Hippocampal formation (tissue), 2 donors: ENCODE data around the gene GRWD1.
A peak's percentile ranks its signal among the peaks of the same experiment; 100 is the strongest.

ENCODE experiments used
- DNase-seq, 2 donors: peaks; one replicate each; lab custom pipeline; 2025; lab: John Stamatoyannopoulos, UW

Gene GRWD1

DNA sequence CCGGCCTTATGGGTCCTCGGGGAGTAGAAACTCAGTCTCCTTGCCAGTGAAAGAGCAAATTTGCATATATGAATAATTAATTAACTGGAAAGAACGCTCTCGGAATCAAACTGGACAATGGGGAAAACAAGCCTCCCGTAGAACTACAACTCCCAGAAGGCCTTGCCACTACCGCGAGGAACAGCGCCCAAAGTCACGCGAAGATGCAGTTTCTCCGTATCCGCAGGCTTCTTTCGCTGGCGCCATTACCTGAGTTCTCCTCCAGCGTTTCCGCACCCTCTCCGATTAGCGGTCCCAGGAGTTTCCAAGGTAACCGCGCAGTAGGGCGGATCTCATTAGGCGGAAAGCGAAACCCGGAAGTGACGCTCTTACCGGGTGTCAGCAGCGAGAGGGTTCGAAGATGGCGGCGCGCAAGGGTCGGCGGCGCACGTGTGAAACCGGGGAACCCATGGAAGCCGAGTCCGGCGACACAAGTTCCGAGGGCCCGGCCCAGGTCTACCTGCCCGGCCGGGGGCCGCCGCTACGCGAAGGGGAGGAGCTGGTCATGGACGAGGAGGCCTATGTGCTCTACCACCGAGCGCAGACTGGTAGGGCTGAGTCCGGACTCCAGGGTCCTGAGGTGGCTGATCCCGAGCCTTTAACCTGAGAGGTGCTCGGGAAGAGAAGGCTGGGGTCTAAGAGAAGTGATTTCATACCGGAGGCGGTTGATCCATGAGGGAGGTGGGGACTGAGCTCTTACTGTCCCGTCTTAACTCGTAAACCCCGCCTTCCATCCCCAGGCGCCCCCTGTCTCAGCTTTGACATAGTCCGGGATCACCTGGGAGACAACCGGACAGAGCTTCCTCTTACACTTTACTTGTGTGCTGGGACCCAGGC is at the start of gene GRWD1:
GRWD1 (plus strand) TSS at position 378 of the 876 bp plus-strand sequence; CDS start at position 401, 23 bp downstream.
- DNase-seq = peak; percentile 83 to 99

DNA sequence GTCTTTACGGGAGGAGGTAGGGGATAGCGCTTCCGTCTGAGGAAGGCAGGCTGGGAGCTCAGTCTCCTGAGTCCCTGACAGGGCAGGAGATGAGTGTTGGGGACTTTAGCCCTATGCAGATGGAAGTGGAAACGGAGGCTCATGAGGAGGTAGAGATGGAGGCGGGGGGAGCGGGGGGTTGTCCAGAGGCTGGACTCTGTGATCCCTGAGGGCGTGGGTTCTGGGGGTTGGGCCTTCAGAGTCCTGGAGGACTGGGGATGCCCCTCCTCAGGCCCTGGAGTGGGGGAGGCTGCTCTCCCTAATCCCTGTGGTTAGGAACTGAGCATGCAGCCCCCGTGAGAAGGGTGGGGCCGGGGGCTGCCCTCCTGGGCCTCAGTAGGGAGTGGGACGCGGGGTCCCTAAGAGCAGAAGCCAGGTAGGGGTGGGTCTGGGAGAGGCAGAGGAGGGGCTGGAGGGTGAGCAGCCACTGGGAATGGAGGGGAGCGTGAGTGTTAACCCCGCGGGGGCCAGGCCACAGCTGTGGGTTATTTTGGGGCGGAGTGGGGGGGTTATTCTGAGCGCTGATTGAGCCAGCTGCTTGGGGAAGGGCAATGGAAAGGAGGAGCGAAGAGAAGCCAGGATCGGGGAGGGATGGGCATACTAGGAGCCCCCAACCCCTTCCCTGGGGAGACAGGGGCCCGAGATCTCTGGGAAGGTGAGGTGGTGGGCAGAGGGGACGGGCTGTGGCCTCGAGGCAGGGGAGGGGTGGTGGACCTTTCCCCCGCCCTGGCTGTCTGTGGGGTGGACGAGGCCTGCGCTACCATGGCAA is 49.6 kb upstream of the GRWD1 start:
- DNase-seq = no peak

DNA sequence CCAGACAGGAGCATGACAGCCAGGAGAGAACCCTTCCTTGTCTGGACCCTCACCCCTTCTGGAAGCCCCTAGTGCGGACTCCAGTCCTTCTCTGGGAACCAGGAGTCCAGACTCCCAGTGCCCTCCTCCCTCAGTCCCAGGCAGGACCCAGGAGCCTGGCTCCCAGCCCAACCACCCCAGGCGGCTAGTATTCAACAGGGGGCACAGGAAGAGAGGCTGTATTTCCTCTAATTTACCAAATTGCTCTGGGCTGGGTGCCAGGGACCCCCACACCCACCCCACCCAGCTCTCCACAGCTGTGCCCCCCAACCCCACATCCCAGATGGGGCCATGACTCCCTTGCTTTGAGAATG is 49.0 kb upstream of the GRWD1 start:
- no peak for DNase-seq

DNA sequence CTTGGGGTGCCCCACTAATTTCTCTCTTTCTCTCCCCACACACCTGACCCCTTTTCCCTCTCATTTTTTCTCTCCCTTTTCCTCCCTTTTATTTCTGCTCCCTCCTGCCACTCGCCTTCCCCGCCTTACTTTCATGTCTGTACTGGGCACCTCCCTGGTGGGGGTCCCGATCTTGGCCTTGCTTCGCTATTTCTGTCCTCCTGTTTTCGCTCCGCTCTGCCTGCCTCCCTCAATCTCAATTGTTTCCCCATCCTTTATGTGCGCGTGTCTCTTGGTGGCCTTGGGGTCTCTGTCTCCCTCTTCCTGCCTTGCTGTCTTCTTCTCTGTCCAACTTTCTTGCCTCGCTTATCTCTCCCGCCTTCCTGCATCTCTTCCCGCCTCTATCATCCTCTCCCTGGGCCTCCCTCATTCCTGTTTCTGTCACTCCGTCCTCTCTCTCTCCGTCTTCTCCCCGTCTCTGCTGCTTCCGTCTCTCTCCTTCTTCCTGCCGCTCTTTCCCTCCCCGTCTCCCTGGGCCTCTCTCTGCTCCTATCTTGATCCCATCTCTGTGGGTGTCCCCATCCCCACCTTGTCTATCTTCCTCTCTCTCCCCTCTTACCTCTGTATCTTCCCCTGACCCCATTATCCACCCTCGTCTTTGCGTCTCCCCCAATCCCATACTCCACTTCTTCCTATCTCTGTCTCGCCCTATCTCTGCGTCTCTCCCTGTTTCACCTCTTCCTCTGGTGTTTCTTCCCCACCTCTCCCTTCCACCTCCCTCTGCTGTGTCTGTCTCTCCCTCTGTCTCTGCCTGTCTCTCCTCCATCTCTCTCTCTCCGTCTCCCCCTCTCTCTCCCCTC is 48.3 kb upstream of the GRWD1 start:
- DNase-seq = no peak

DNA sequence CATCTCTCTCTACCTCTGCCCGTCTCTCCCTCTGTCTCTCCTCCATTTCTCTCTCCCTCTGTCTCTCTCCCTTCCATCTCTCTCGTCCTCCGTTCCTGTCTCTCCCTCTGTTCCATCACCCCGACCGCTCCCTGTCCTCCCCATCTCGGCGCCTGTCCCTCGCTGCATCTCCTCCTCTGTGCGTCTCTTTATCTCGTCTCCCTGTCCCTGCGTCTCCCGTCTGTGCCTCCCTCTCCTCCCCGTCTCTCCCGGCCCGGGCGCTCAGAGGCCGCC is 47.7 kb upstream of the GRWD1 start:
- DNase-seq = no peak

DNA sequence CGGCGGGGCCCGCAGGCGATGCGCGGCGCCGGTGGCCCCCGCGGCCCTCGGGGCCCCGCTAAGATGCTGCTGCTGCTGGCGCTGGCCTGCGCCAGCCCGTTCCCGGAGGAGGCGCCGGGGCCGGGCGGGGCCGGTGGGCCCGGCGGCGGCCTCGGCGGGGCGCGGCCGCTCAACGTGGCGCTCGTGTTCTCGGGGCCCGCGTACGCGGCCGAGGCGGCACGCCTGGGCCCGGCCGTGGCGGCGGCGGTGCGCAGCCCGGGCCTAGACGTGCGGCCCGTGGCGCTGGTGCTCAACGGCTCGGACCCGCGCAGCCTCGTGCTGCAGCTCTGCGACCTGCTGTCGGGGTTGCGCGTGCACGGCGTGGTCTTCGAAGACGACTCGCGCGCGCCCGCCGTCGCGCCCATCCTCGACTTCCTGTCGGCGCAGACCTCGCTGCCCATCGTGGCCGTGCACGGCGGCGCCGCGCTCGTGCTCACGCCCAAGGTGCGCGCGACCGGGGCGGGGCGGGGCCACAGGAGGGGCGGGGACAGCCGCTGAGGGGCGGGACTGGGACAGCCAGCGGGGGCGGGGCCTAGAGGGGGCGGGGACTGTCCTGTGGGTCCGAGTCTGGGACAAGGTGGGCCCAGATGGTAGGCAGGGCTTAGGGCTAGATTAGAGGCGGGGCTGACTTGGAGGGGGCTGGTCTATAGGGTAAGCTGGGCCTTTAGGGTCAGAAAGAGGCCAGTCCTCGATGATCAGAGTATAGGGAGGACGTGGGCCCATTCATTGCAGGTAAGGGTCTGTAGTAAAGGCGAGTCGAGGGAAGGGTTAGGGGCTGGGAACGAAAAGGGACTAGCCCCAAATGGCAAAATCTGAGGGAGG is 47.2 kb upstream of the GRWD1 start:
- DNase-seq = no peak

DNA sequence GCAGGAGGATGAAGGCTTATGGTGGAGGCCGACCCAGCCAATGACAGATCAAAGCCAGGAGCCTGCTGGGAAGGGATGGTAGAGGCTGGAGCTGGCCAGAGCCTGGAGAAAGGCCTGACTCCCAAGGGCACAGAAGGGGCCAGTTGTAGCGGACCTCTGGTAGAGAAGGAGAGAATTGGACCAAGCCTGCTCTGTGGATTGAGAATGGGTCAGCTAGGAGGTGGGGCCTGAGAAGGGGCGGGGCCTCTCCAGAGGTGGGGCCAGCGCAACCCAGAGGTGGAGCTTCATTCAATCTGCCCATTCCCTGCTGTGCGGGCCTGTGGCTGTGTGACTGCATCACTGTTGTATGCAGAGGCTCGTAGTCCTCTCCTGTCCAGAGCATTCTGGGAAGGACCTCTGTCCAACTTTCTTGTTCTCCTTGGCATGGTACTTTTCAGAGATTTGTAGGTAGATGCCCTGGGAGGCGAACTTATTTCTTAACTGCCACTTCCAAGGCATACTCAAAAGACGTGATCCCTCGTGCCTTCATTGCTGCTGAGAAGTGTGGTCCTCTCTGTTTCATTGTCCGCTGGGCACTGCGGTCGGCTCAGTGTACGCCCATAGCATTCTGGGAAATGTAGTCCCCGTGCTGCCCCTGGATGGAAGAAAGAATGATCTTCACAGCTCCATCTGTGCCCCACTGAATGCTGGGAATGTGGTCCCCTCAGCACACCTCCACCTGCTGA is 45.6 kb upstream of the GRWD1 start:
- DNase-seq = no peak

DNA sequence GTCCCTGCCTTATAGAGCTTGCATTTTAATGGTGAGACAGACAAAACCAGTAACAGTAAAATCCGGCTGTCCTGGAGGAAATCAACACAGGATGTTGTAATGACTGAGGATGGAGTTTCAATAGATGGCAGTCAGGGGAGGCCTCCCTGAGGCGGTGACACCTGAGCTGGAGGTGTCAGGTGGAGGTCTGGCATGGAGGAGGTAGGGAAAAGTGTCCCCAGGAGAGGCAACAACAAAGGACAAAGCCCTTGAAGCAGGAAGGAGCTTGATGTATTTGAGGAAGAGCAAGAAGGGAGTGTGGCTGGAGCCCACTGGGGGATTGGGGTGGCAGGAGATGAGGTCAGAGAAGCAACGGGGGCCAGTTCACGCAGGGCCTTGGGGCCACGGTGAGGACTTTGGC is 44.5 kb upstream of the GRWD1 start:
- DNase-seq = no peak

DNA sequence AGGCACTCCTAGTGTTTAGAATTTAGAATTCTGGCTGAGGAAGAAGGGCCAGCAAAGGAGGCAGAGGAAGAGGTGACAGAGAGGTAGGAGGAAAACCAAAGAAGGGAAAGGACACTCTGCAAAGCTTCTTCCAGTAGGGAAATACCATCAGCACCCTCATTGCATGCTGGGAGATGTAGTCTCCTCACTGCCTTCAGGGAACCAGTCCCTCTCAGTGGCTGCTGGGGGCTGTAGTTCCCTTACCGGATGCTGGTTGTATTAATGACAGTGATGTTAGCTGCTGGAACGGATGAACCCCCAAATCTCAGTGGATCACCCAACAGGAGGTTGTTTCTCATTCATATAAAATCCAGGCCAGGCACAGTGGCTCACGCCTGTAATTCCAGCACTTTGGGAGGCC is 42.2 kb upstream of the GRWD1 start:
- peak in 1 of 2 donors; percentile 27 for DNase-seq

DNA sequence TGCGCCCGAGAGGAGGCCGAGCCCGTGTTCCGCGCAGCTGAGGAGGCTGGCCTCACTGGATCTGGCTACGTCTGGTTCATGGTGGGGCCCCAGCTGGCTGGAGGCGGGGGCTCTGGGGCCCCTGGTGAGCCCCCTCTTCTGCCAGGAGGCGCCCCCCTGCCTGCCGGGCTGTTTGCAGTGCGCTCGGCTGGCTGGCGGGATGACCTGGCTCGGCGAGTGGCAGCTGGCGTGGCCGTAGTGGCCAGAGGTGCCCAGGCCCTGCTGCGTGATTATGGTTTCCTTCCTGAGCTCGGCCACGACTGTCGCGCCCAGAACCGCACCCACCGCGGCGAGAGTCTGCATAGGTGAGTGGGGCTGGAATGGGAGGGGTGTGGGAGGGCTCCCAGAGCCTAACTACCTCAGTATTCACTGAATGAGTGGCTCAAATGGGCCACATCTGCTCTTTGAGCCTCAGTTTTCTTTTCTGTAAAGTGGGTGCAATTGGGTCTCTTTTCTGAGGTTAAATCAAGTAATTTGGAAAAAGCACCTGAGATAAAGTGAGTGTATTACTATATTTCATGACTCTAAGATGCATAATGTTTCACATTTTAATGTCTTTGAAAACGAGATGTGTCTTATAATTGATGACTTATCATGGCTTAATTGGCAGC is 40.6 kb upstream of the GRWD1 start:
- DNase-seq = no peak

DNA sequence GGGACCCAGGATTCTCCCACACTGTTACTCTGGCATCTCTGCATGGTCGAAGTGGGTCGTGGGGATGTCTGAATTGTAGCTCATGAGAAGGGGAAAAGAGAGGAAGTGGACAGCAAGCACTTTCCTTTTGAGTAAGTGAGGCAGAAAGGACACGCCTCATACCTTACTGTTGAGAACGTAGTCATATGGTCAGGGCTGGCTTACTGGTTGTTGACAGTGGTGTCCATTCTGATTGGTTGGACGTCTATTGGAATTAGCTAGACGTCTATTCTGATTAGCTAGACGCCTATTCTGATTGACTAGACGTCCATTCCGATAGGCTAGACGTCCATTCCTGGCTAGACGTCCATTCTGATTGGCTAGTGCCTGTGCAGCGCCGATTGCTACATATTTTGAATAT is 39.9 kb upstream of the GRWD1 start:
- no peak for DNase-seq

DNA sequence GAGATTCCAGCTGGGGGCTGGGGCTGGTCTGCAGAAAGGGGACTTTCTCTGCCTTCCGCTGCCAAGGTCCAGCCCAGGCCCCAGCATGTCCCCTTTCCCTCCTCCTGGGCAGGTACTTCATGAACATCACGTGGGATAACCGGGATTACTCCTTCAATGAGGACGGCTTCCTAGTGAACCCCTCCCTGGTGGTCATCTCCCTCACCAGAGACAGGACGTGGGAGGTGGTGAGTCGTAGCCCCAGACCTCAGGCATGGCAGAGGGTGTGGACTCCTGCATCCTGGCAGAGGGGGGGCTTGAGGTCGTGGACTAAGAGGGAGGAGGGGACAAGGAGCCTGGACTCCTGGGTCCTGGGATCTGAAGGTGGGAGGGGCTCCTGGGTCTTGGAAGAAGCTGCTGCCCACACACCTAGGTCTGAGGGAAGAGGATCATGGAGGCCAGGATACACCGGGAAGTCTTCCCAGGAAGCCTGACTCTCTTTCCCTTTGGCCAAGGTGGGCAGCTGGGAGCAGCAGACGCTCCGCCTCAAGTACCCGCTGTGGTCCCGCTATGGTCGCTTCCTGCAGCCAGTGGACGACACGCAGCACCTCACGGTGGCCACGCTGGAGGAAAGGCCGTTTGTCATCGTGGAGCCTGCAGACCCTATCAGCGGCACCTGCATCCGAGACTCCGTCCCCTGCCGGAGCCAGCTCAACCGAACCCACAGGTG is 31.8 kb upstream of the GRWD1 start:
- DNase-seq = no peak

DNA sequence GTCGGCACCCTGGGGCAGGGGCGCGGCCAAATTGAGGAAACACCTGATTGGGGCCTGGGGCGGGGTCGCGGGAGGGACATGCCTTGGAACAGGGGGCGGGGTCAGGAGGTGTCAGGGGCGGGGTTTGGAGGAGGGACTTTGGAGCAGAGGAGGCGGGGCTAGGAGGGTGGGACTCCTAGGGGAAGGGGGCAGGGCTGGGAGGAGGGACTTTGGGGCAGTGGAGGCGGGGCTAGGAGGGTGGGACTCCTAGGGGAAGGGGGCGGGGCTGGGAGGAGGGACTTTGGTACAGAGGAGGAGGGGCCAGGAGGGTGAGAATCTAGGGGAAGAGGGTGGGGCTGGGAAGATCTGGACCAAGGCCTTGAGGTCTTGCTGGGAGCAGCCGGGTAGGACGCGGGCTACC is 30.4 kb upstream of the GRWD1 start:
- DNase-seq = peak in 1 of 2 donors; percentile 47

DNA sequence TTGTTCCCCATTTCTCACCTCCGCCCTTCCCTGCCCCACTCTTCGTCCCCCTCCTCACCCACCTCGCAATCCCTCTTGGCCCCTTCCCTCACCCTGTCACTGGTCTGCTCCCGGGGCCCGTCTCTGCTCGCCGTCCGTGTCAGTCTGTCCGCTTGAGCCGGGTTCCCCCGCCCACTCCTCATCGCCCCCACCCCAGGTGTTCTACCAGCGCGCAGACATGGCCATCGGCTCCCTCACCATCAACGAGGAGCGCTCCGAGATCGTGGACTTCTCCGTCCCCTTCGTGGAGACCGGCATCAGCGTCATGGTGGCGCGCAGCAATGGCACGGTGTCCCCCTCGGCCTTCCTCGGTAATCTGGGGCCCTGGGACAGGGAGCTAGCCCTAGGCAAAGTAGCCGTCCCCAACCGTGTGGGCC is 30.0 kb upstream of the GRWD1 start:
- no peak for DNase-seq

DNA sequence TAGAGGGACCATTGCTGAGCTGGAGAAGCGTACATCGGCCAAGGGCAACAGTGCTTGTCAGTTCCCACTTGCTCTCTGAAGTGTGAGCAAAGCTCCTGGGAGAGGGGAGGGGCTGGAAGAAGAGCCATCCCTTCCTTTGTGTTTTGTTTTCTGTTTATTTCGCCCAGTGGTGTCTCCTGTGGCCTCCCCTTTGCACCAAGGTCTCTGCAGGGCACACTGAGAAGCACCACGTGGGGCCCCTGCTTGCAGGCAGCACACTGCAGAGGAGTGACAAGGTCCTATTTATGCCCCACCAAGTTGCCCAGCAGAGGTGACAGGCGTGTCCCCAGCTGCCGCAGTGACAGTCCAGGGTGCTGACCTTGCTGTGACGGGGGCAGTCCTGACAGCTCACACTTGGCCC is 28.4 kb upstream of the GRWD1 start:
- DNase-seq = no peak

DNA sequence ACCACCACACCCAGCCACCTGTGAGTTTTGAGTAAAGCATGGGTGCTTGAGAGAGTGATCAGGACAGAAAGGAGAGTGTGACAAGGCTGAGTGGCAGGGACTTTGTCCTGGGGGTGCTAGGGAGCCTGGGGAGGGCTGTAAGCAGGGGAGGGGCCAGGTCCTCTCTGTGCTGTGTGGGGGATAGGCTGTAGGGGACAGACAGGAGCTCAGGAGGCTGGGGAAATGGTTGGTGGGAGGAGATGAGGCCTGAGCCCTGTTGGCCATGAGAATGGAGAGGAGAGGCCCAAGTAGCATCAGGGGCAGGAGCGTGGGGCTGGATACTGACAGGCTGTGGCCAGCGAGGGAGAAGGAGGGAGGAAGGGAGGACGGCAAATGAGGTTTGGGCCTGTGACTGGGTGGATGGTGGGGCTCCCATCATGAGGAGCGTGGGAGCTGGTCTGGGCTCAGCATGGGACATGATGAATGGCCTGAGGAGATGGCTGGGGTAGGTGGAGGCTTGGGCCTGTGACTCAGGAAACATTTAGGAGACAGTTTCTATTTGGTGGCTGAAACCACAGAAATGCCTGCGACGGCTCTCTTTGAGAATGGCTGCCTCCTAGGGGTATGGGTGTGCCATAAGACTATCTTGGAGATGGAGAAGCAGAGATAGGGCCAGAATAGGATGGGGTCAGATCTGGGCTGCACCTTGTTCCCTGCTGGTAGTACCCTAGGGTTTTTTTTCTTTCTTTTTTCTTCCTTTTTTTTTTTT is 27.3 kb upstream of the GRWD1 start:
- no peak for DNase-seq

DNA sequence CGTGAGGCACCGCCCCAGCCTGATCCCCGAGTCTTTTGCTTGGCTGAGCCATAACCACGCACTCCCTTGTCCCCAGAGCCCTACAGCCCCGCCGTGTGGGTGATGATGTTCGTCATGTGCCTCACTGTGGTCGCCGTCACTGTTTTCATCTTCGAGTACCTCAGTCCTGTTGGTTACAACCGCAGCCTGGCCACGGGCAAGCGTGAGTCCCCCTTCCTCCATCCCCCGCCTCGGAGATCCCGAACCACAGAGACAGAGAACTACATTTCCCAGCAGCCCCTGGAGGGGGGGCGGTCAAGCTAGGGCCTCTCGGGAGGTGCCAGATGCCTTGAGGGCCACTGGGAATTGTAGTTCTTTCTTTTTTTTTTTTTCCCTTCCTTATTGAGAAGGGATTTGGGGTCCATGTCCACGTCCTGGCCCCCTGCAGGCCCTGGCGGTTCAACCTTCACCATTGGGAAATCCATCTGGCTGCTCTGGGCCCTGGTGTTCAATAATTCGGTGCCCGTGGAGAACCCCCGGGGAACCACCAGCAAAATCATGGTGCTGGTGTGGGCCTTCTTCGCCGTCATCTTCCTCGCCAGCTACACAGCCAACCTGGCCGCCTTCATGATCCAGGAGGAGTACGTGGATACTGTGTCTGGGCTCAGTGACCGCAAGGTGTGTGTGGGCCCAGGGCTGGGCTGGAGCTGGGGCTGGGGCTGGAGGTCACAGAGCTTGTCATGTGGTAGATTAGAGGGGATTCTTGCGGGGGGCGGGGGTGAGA is 26.4 kb upstream of the GRWD1 start:
- no peak for DNase-seq

DNA sequence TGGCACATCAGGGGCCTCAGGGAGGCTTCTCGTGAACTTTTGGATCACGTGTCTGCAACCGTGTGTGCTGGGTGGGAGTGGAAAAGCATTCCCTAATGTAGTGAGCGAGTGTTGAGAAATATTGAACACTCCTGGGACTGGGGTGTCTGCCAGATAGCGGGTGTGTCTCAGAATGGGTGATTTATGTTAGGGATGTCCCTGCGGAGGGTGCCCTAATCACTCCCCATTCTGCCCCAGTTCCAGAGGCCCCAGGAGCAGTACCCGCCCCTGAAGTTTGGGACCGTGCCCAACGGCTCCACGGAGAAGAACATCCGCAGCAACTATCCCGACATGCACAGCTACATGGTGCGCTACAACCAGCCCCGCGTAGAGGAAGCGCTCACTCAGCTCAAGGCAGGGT is 24.2 kb upstream of the GRWD1 start:
- DNase-seq = no peak
